ENCODE measurements around the gene ANKS1B.

The ANKS1B gene

GRCh38 chr12:99486277-99486676 is 498.5 kb downstream of the ANKS1B start:
- ATAC-seq = no peak
- TF ChIP-seq RARB (CRISPR knock-in tag; IDR thresholded peaks at IDR 0.05) (no peak), PPARA (CRISPR knock-in tag; IDR thresholded peaks at IDR 0.05; ENCODE audit: borderline replicate concordance) (no peak), GLIS3 (CRISPR knock-in tag; IDR thresholded peaks at IDR 0.05) (no peak), PATZ1 (CRISPR knock-in tag; IDR thresholded peaks at IDR 0.05; ENCODE audit: borderline replicate concordance) (no peak), ISL1 (CRISPR knock-in tag; IDR thresholded peaks at IDR 0.05) (no peak), SNAI2 (CRISPR knock-in tag; IDR thresholded peaks at IDR 0.05) (no peak), CREB5 (CRISPR knock-in tag; IDR thresholded peaks at IDR 0.05; ENCODE audit: low read depth) (no peak), ZFP3 (CRISPR knock-in tag; IDR thresholded peaks at IDR 0.05) (no peak), ESRRG (CRISPR knock-in tag; IDR thresholded peaks at IDR 0.05) (no peak), ZNF565 (CRISPR knock-in tag; conservative IDR thresholded peaks at IDR 0.05; ENCODE audit: low read depth) (no peak), CSDC2 (CRISPR knock-in tag; IDR thresholded peaks at IDR 0.05) (no peak), CSRNP3 (CRISPR knock-in tag; IDR thresholded peaks at IDR 0.05) (no peak), ZNF8 (CRISPR knock-in tag; IDR thresholded peaks at IDR 0.05) (no peak), POU6F1 (CRISPR knock-in tag; IDR thresholded peaks at IDR 0.05; ENCODE audit: borderline replicate concordance, low read depth) (no peak), ARNTL (CRISPR knock-in tag; IDR thresholded peaks at IDR 0.05; ENCODE audit: borderline replicate concordance, low read depth) (no peak), BACH2 (CRISPR knock-in tag; IDR thresholded peaks at IDR 0.05; ENCODE audit: borderline replicate concordance) (no peak)

- no peak for TF ChIP-seq CSRNP3 (CRISPR knock-in tag; IDR thresholded peaks at IDR 0.05)
- TF ChIP-seq ZNF70 (CRISPR knock-in tag; IDR thresholded peaks at IDR 0.05) = no peak
- no peak for TF ChIP-seq GLIS3 (CRISPR knock-in tag; IDR thresholded peaks at IDR 0.05)
- TF ChIP-seq ARNTL (CRISPR knock-in tag; IDR thresholded peaks at IDR 0.05; ENCODE audit: borderline replicate concordance, low read depth) = no peak
- no peak for TF ChIP-seq ZNF565 (CRISPR knock-in tag; conservative IDR thresholded peaks at IDR 0.05; ENCODE audit: low read depth)
- no peak for TF ChIP-seq CSDC2 (CRISPR knock-in tag; IDR thresholded peaks at IDR 0.05)
- TF ChIP-seq PATZ1 (CRISPR knock-in tag; IDR thresholded peaks at IDR 0.05; ENCODE audit: borderline replicate concordance) = no peak
- TF ChIP-seq ISL1 (CRISPR knock-in tag; IDR thresholded peaks at IDR 0.05) = no peak
- no peak for TF ChIP-seq OSR1 (CRISPR knock-in tag; IDR thresholded peaks at IDR 0.05)
- TF ChIP-seq TSHZ2 (CRISPR knock-in tag; IDR thresholded peaks at IDR 0.05) = no peak
- TF ChIP-seq POU6F1 (CRISPR knock-in tag; IDR thresholded peaks at IDR 0.05; ENCODE audit: borderline replicate concordance, low read depth) = no peak
- TF ChIP-seq PPARA (CRISPR knock-in tag; IDR thresholded peaks at IDR 0.05; ENCODE audit: borderline replicate concordance) = no peak
- no peak for TF ChIP-seq BACH2 (CRISPR knock-in tag; IDR thresholded peaks at IDR 0.05; ENCODE audit: borderline replicate concordance)
- TF ChIP-seq ZFP3 (CRISPR knock-in tag; IDR thresholded peaks at IDR 0.05) = no peak
- no peak for ATAC-seq
Measured at GRCh38 chr12:99479149-99479548, 505.6 kb downstream of the ANKS1B start.
